Tibial nerve (tissue), 4 donors: Measurements from ENCODE around the gene BLNK. TPM values are rescaled to one million over a fixed set of nuclear protein-coding genes. Genes with fewer than 3 reads are reported as not detected.

Experiments used
- DNase-seq, 2 donors: peaks; one replicate each; pipeline ENCODE4 v3.0.0-alpha.2; 2019; ENCODE audit warnings: low spot score in 2 of 2
- H3K27ac ChIP-seq, 4 donors: fragments of 200-600 bp; sonication (generic) in 3 of 4; one replicate each; pipeline ENCODE4 v1.5.1; 2017 to 2019; ENCODE audit warnings: mild to moderate bottlenecking in 1 of 4
- H3K27me3 ChIP-seq, 2 donors: fragments of 200-600 bp; sonication (generic) in 1 of 2; one replicate each; pipeline versions ENCODE4 v1.5.1 to v1.6.0; 2017 to 2019
- H3K36me3 ChIP-seq, 3 donors: fragments of 200-600 bp; sonication (generic); one replicate each; pipeline ENCODE4 v1.5.1; 2018 to 2019
- H3K4me1 ChIP-seq, 4 donors: fragments of 200-600 bp; sonication (generic) in 3 of 4; one replicate each; pipeline ENCODE4 v1.5.1; 2017 to 2019
- H3K4me3 ChIP-seq, 4 donors: fragments of 200-600 bp; sonication (generic) in 3 of 4; one replicate each; pipeline ENCODE4 v1.5.1; 2017 to 2019; ENCODE audit warnings: mild to moderate bottlenecking in 1 of 4, moderate library complexity in 1 of 4
- H3K9me3 ChIP-seq, 4 donors: fragments of 200-600 bp; sonication (generic) in 3 of 4; one replicate each; pipeline ENCODE4 v1.5.1; 2017 to 2019
- EP300 ChIP-seq, 2 donors: sonication (generic); formaldehyde crosslinking; IDR thresholded peaks; one replicate each; pipeline ENCODE4 v1.6.1; 2017; ENCODE audit warnings: antibody characterized with exemption in 2 of 2, mild to moderate bottlenecking in 1 of 2
- POLR2A ChIP-seq, 2 donors: fragments of 450-650 bp; IDR thresholded peaks; one replicate each; pipeline ENCODE4 v1.6.1; 2017; ENCODE audit warnings: antibody characterized with exemption in 2 of 2, mild to moderate bottlenecking in 2 of 2, moderate library complexity in 2 of 2
- WGBS, 2 donors: methylation state at CpG; one replicate each; pipeline ENCODE4 v1.1.5; 2018; 5-methylcytosine and 5-hydroxymethylcytosine counted together
- total RNA-seq, 4 donors: library from RNA; depleted of rRNA; stranded (reverse); fragments of >200 nt; gene quantifications; one replicate each; pipeline ENCODE4 v1.1.0, GENCODE V29; 2016
- TF ChIP-seq, protein P1 (sequence below), 5 experiments: fragments of 200-600 bp in 3 of 5; fragments of 450-650 bp in 2 of 5; sonication (generic) in 3 of 5; IDR thresholded peaks; one replicate each; pipeline ENCODE4 v1.5.1; 2016 to 2019; ENCODE audit warnings: antibody characterized with exemption in 5 of 5, mild to moderate bottlenecking in 3 of 5, moderate library complexity in 2 of 5

BLNK gene
- total RNA-seq, 4 donors from 2014 or later = 0.59 to 16.4 (median 6.4) TPM

DNA sequence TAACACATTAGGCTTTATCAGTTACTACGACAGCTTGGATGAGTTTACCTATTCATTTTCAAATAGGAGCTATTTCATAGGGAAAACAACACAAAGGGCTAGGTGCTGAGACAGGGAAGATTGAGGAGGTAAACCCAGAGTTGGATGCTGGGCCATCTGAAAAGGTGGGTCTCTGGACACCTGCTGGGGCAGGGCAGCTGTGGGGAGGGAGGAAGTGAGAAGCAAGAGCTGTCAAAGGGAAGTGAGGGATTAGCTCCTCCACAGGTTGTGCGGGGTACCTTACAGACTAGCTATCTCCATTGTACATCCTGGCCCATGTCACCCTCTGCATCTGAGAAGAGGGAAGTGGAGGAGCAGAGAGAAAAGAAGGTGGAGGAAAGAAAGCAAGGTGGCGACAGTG lies 48.9 kb downstream of the BLNK start:
- no peak for TF ChIP-seq EP300 (IDR thresholded peaks at IDR 0.05)
- TF ChIP-seq POLR2A (IDR thresholded peaks at IDR 0.05) = no peak
- TF ChIP-seq, protein P1, sequence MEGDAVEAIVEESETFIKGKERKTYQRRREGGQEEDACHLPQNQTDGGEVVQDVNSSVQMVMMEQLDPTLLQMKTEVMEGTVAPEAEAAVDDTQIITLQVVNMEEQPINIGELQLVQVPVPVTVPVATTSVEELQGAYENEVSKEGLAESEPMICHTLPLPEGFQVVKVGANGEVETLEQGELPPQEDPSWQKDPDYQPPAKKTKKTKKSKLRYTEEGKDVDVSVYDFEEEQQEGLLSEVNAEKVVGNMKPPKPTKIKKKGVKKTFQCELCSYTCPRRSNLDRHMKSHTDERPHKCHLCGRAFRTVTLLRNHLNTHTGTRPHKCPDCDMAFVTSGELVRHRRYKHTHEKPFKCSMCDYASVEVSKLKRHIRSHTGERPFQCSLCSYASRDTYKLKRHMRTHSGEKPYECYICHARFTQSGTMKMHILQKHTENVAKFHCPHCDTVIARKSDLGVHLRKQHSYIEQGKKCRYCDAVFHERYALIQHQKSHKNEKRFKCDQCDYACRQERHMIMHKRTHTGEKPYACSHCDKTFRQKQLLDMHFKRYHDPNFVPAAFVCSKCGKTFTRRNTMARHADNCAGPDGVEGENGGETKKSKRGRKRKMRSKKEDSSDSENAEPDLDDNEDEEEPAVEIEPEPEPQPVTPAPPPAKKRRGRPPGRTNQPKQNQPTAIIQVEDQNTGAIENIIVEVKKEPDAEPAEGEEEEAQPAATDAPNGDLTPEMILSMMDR (IDR thresholded peaks at IDR 0.05) = no peak
- DNase-seq = no peak
- Histone ChIP-seq H3K4me3 (no peak overlapping the region), H3K4me1 (no peaks in the 10 kb centered on the region), H3K27ac (no peak overlapping the region), H3K9me3 (no peaks in the 10 kb centered on the region), H3K36me3 (no peaks in the 10 kb centered on the region), H3K27me3 (no peaks in the 10 kb centered on the region)
- 58 to 76% methylated on average over 3 of the region's 3 CpGs for WGBS, 2 donors

DNA sequence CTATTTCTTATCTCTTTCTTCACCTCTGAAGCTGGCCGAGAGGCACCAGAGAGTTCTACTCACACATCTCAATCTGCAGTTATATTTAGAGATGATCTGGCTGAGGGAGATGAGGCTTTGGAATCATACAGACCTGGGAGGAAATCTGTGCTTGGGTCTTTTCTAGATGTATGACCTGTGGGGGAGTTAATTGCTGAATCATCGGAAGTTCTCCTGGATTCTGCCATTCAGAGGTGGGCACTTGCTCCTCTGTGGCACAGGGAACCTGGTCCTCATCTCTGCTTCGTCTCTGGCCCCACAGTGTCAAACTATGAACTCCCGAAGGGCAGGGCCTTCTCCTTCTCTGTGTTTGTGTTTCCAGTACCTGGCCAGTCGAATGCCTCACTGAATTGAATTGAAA lies 52.5 kb downstream of the BLNK start:
- Histone ChIP-seq H3K4me3 (no peak overlapping the region), H3K9me3 (no peaks in the 10 kb centered on the region), H3K4me1 (no peaks in the 10 kb centered on the region), H3K36me3 (no peaks in the 10 kb centered on the region), H3K27me3 (no peaks in the 10 kb centered on the region), H3K27ac (no peak overlapping the region)
- WGBS, 2 donors = 63 to 67% methylated on average over 5 of the region's 5 CpGs
- TF ChIP-seq POLR2A (IDR thresholded peaks at IDR 0.05) = no peak
- no peak for TF ChIP-seq EP300 (IDR thresholded peaks at IDR 0.05)
- TF ChIP-seq, protein P1 (IDR thresholded peaks at IDR 0.05) = no peak
- DNase-seq = no peak

DNA sequence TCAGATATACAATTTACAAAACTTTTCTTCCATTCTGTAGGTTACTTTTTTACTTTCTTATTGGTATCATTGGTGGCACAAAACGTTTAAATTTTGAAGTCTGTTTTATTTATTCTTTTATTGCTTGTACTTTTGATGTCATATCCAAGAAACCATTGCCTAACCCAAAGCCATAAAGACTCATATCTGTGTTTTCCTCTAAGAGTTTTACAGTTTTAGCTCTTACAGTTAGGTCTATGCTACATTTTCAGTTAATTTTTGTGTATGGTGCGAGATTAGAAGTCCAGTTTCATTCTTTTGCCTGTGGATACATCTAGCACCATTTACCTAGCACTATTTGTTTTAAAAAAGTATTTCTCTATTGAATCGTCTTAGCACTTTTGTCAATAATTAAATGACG lies 53.7 kb downstream of the BLNK start:
- H3K4me1 ChIP-seq = no peaks in the 10 kb centered on the region
- no peaks in the 10 kb centered on the region for H3K36me3 ChIP-seq
- WGBS, 2 donors = 80 to 84% methylated on average over 4 of the region's 4 CpGs
- no peak for DNase-seq
- H3K9me3 ChIP-seq = no peaks in the 10 kb centered on the region
- H3K27me3 ChIP-seq = no peaks in the 10 kb centered on the region
- TF ChIP-seq, protein P1 (IDR thresholded peaks at IDR 0.05) = no peak
- no peak for TF ChIP-seq POLR2A (IDR thresholded peaks at IDR 0.05)
- TF ChIP-seq EP300 (IDR thresholded peaks at IDR 0.05) = no peak
- no peak overlapping the region for H3K27ac ChIP-seq
- H3K4me3 ChIP-seq = no peak overlapping the region

DNA sequence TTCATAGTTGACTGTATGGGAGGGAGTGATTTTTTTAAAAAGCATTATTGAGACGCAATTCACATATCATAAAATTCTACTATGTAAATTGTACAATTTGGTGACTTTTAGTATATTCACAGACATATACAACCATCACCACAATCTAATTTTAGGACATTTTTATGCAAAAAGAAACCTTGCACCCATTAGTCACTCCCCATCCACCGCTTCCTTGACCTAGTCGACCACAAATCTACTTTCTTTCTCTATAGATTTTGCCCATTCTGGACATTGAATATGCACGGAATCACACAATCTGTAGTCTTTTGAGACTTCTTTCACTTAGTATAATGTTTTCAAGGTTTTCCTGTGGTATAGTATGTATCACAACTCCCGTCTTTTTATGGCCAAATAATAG lies 54.6 kb downstream of the BLNK start:
- 73 to 83% methylated on average over 5 of the region's 5 CpGs for WGBS, 2 donors
- no peak overlapping the region for H3K27ac ChIP-seq
- H3K4me3 ChIP-seq = no peak overlapping the region
- no peaks in the 10 kb centered on the region for H3K36me3 ChIP-seq
- H3K9me3 ChIP-seq = no peaks in the 10 kb centered on the region
- H3K27me3 ChIP-seq = no peaks in the 10 kb centered on the region
- no peak for DNase-seq
- no peaks in the 10 kb centered on the region for H3K4me1 ChIP-seq
- TF ChIP-seq EP300 (IDR thresholded peaks at IDR 0.05) (no peak), POLR2A (IDR thresholded peaks at IDR 0.05) (no peak)
- TF ChIP-seq, protein P1 (IDR thresholded peaks at IDR 0.05) = no peak

GRCh38 chr10:96212911-96213310 lies 58.5 kb downstream of the BLNK start:
- H3K27me3 ChIP-seq = no peaks in the 10 kb centered on the region
- H3K4me3 ChIP-seq = no peak overlapping the region
- no peaks in the 10 kb centered on the region for H3K9me3 ChIP-seq
- no peak overlapping the region for H3K27ac ChIP-seq
- H3K36me3 ChIP-seq = no peaks in the 10 kb centered on the region
- 86 to 96% methylated on average over 1 of the region's 1 CpG for WGBS, 2 donors
- H3K4me1 ChIP-seq = no peaks in the 10 kb centered on the region
- DNase-seq = no peak
- TF ChIP-seq EP300 (IDR thresholded peaks at IDR 0.05) (no peak), POLR2A (IDR thresholded peaks at IDR 0.05) (no peak)
- TF ChIP-seq, protein P1 (IDR thresholded peaks at IDR 0.05) = no peak
